ENCODE results near the gene XXYLT1.

The XXYLT1 gene

DNA sequence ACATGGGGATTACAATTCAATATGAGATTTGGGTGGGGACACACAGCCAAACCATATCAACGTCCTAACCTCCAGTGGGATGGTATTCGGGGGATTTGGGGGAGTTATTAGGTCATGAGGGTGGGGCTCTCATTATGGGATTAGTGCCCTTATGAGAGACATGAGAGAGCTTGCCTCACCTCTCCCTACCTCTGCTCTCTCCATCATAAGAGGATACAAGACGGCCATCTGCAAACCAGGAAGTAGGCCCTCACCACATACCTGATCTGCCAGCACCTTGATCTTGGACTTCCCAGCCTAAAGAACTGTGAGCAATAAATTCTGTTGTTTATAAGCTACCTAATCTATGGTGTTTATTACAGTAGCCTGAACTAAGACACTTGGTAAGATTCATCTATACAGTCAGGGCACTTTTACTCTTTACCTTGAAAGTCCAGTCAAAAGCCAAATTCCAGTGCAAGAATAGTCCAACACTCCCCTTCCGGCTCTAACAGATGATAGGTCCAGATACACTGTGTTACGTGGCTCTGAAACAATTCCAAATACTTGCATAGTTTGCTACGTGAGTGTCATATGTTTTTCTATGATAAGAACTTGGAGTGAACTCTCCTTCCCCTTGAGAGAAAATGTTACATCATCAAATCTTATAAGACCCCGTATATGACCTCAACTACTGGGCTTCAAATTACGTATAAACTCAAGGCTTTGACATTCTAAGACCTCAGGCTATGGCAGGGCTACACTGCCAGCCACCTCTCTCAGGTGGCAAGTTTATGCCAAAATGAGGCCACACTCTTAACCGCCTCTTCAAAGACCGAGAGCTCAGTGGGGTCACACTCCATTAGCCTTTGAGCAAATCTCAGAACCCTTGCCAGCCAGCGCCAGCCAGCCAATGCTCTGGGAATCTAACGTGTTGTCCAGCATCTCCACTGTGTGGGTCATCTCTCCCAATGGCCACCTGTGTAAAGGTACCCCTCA lies 129.9 kb downstream of the XXYLT1 start:
- H3K4me3 ChIP-seq (ENCODE audit: low read depth, low read length): no peak overlapping the region
- TF ChIP-seq, protein P1, sequence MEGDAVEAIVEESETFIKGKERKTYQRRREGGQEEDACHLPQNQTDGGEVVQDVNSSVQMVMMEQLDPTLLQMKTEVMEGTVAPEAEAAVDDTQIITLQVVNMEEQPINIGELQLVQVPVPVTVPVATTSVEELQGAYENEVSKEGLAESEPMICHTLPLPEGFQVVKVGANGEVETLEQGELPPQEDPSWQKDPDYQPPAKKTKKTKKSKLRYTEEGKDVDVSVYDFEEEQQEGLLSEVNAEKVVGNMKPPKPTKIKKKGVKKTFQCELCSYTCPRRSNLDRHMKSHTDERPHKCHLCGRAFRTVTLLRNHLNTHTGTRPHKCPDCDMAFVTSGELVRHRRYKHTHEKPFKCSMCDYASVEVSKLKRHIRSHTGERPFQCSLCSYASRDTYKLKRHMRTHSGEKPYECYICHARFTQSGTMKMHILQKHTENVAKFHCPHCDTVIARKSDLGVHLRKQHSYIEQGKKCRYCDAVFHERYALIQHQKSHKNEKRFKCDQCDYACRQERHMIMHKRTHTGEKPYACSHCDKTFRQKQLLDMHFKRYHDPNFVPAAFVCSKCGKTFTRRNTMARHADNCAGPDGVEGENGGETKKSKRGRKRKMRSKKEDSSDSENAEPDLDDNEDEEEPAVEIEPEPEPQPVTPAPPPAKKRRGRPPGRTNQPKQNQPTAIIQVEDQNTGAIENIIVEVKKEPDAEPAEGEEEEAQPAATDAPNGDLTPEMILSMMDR (IDR thresholded peaks at IDR 0.05; ENCODE audit: low read depth, low read length, missing control alignments): no peak
- no peak for DNase-seq (ENCODE audit: low read depth)

DNA sequence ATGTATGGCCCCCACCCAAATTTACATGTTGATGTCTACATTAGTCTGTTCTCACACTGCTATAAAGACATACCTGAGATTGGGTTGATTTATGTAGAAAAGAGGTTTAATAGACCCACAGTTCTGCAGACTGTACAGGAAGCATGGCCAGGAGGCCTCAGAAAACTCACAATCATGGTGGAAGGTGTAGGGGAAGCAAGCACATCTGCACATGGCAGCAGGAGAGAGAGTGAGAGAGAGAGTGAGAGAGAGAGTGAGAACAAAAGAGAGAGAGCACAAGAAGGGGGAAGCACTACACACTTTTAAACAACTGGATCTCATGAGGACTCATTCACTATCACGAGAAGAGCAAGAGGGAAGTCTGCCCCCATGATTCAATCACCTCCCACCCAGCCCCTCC lies 130.5 kb downstream of the XXYLT1 start:
- no peak for DNase-seq (ENCODE audit: low read depth)
- no peak overlapping the region for H3K4me3 ChIP-seq (ENCODE audit: low read depth, low read length)
- TF ChIP-seq, protein P1 (IDR thresholded peaks at IDR 0.05; ENCODE audit: low read depth, low read length, missing control alignments): no peak

DNA sequence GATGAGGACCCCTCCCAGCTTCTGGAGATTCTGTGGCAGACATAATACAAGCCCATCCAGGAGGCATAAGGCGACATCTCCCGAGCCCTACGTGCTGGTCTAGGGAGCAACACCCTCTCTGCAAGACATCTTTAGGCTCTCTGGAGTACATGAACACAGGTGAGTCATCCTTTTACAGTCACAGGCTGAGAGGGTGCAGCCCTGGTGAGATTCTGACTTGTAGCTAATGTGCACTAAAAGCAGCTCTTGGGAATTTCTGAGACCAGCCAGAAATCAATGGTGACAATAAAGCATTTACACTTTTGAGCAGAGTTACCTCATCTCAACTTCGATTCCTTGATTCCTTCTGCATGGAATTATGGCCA lies 131.1 kb downstream of the XXYLT1 start:
- TF ChIP-seq, protein P1 (IDR thresholded peaks at IDR 0.05; ENCODE audit: low read depth, low read length, missing control alignments): no peak
- no peak overlapping the region for H3K4me3 ChIP-seq (ENCODE audit: low read depth, low read length)
- no peak for DNase-seq (ENCODE audit: low read depth)

DNA sequence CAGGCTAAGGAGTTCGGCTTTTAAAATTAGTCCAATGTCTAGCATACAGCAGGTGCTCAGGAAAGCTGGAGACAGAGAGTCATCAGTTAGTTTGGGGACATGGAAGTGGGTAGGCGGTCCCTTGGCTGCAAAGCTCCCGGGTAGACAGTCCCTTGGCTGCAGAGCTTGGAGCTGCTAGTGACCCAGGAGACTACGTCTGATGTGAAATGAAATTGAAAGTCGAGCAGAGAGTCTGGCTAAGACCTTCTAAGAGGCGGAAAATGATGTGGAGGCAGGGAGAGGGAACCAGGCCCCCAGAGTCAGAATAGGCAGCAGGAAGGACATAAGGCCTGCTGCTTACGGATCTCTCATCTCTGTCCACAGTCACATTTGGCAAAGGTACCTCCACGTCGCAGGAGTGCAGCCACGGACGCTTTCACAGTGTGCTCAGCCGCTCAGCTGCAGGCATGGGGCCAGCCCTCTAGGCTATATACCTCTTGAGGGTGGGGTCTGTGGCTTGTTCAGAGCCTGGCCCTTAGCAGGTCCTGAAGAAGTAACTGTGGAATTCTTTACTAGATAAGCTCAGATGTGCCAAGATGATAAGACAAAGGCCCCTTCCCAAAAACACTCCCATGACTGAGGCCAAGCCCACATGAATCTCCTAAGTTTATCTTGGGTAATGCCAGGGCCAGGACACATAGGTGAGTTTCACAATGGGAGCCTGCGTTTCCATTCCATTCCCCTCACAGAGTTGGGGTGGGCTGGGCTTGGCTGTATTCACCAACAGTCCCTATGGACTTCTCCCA lies 131.7 kb downstream of the XXYLT1 start:
- peak overlapping the region; percentile 35 for H3K4me3 ChIP-seq (ENCODE audit: low read depth, low read length)
- TF ChIP-seq, protein P1 (IDR thresholded peaks at IDR 0.05; ENCODE audit: low read depth, low read length, missing control alignments): no peak
- DNase-seq (ENCODE audit: low read depth): no peak

DNA sequence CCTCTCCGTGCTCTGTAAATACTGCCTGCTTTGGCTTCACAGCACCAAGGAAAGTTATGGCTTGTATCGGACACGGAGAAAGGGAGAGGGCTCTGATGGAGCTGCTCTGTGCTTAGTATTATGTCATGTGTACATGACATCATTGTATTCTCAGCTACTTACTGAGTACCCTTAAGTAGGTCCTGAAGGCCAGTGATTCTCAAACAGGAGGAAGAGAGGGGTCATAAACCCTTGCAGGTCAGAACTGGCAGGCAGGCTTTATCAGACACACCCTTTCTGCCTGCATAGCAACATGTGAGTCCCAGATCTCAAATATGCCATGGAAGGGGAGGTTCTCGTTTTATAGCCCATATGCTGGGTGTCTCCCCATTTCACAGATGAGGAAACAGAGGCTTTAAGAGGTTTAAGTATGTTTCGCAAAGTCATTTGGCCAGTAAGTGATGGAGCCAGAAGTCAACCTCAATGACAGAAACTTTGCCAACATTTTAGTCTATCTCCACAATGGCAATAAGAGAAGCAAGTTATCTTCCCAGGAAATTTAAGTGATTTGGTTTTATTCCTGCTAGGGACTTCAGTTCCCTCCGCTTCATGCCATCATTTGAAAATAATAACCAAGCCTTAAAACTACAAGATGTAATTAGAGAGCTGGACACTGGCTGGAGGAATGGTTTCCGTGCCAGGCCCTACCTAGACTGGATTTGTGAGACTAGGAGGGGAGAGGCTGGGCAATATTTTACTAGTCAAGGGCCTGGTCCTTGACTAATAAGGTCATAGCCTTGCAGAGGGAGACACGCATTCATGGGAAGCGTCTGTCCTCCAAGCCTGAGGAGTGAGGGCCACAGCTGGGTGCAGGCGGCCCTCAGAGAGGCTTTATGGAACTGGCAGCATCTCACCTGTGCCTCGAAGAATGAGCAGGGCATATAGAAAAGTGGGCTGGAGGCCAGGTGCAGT lies 133.0 kb downstream of the XXYLT1 start:
- no peak for DNase-seq (ENCODE audit: low read depth)

DNA sequence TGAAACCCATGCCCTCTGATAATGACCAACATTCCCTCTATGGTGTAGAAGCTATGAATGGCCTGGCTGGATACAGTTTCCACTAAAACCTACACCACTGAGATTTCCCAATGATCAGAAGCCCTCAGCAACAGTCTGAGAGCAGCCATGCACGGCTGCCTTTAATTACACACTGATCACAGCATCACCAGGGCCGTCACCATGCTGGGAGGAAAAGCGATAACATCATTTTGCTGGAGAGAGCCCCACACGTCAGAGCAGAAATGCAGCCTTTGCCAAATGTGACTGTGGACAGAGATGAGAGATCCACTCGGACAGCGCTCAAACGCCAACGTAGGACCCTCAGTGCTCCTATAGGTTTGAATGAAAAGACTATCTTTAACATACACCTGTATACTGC lies 135.0 kb downstream of the XXYLT1 start:
- DNase-seq (ENCODE audit: low read depth): no peak
- H3K4me3 ChIP-seq (ENCODE audit: low read depth, low read length): no peak overlapping the region
- TF ChIP-seq, protein P1 (IDR thresholded peaks at IDR 0.05; ENCODE audit: low read depth, low read length, missing control alignments): no peak

More for the DNA sequence above, 133.0 kb downstream of the XXYLT1 start:
- no peak overlapping the region for H3K4me3 ChIP-seq (ENCODE audit: low read depth, low read length)
- TF ChIP-seq, protein P1 (IDR thresholded peaks at IDR 0.05; ENCODE audit: low read depth, low read length, missing control alignments): no peak
